Right cardiac atrium (tissue), 5 donors: ENCODE data around the gene PI4K2A. TPM values are rescaled to one million over a fixed set of nuclear protein-coding genes. Genes with fewer than 3 reads are reported as not detected.

ENCODE experiments used
- ATAC-seq, 2 donors: fragments of 200-7000 bp; cut with Tn5 transposase; one replicate each; pipeline versions ENCODE4 v1.8.0 to v1.9.1; 2020; ENCODE audit warnings: moderate library complexity in 2 of 2, mild to moderate bottlenecking in 1 of 2
- DNase-seq, 3 donors: peaks; one replicate each; pipeline ENCODE4 v3.0.0-alpha.2; 2020
- H3K27ac ChIP-seq: one replicate; pipeline ENCODE4 v1.5.1; 2013; ENCODE audit warnings: mild to moderate bottlenecking, low read length, control low read depth, moderate library complexity
- H3K27me3 ChIP-seq: one replicate; pipeline ENCODE4 v1.6.1; 2013; ENCODE audit not compliant: control insufficient read depth, insufficient read depth
- H3K4me1 ChIP-seq: one replicate; pipeline ENCODE4 v1.6.1; 2013; ENCODE audit warnings: low read length; ENCODE audit not compliant: control insufficient read depth, insufficient read depth
- H3K4me3 ChIP-seq: one replicate; pipeline ENCODE4 v1.5.1; 2013; ENCODE audit warnings: low read length, control low read depth
- H3K9me3 ChIP-seq: one replicate; pipeline ENCODE4 v1.6.1; 2013; ENCODE audit warnings: low read length; ENCODE audit not compliant: control insufficient read depth
- WGBS: extraction: QIAGEN DNeasy Blood & Tissue Kit; methylation state at CpG from one replicate; pipeline ENCODE4 v1.1.7; 2013; 5-methylcytosine and 5-hydroxymethylcytosine counted together
- intact Hi-C, 4 donors: fragments of 100-400 bp; cut with DNase I; formaldehyde crosslinking; loops; one replicate each; pipeline versions ENCODE4 v1.11.0 to v1.14.0; 2022 to 2023
- polyA plus RNA-seq: library from polyadenylated mRNA; stranded (reverse); fragments of 200-250 nt; gene quantifications from one replicate; pipeline ENCODE4 v1.2.3, GENCODE V29; 2013
- total RNA-seq, 4 donors: library from RNA; stranded (reverse); fragmentation: NEBNext Ultra II Directional; extraction: Animal tissue kit (Norgen Biotek cat#: 25700); gene quantifications; one replicate each; pipeline ENCODE4 v1.2.1, GENCODE V29; 2021
- donor health status: healthy with polysubstance abuse.
- donor health status: DM: no; HTN: yes; CAD: no.
- donor health status: DM: no; HTN: no; CAD: no.
- donor health status: DM: no; HTN: yes; CAD: no; lungs with severe emphysema.
- donor health status: DM: yes; HTN: yes; CAD: no.

PI4K2A gene
- total and polyA plus RNA-seq, 5 donors, result 9.3 to 14.7 (median 12.4) TPM

DNA sequence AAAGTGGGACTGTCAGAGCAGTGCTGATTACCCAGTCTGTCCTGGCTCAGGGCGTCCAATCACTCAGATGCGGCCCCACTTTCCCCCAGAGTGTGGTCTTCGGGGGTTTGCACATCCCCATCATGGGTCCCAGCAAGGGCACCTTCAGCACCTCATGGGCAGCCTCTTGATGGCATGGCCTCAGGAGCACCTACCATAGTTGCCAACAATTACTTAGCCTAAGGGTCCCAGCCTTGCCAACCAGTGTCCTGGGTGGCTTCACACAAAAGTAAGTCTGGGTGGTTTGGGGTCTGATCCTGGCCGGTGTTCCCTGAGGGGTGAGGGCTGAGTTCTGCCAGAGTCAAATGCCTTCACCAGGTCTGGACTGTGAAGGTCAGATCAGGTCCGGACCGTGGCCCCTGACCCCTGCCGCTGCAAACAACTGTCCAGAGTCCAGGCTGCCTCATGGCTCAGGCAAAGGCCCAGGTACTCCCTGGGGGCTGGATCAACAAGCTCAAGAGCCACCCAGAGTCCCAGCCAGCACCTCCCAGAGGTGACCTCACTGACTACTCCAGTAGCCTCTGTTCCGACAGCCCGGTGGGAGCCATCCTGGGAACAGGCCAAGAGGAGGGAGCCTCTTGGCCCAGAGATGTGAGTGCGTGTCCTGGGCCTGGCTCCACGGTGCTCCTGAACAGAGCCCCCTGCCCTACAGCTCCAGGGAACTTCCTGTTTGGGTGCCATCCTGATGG, 66.8 kb downstream of the PI4K2A start:
- no peaks in the 10 kb centered on the region for H3K27me3 ChIP-seq
- intact Hi-C loops, result no loop called here
- no peak for DNase-seq
- no peaks in the 10 kb centered on the region for H3K9me3 ChIP-seq
- WGBS, result 74% methylated on average over 11 of the region's 11 CpGs
- no peak for ATAC-seq
- no peak overlapping the region for H3K27ac ChIP-seq
- H3K4me1 ChIP-seq, result no peaks in the 10 kb centered on the region
- H3K4me3 ChIP-seq, result no peak overlapping the region

DNA sequence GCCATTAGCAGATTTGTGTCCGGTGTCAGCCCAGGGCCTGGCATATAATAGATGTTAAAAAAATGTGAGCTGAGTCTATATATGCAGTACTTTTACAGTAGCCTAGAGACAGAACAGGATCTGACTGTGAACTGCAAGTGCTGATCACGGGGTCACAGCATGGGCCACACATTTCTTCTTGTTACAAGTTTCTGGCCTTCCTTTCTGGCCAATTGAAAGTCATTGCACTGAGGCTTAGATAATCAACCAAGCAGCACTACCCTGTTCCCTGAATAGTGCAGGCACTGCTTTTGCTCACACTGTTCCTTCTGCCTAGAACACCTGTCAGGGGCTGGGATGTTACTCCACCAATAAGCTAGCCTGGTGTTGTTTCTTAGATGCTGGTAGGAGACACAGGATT, 67.7 kb downstream of the PI4K2A start:
- H3K9me3 ChIP-seq, result no peaks in the 10 kb centered on the region
- 82% methylated on average over 2 of the region's 2 CpGs for WGBS
- H3K27me3 ChIP-seq, result no peaks in the 10 kb centered on the region
- H3K27ac ChIP-seq, result no peak overlapping the region
- no peak for DNase-seq
- intact Hi-C loops, result no loop called here
- no peak for ATAC-seq
- peaks cover 4% of the 10 kb centered on the region for H3K4me1 ChIP-seq
- no peak overlapping the region for H3K4me3 ChIP-seq

- 37% methylated on average over 18 of the region's 18 CpGs for WGBS
- Histone ChIP-seq H3K4me1 (peaks cover 4% of the 10 kb centered on the region), H3K9me3 (no peaks in the 10 kb centered on the region), H3K27ac (no peak overlapping the region), H3K27me3 (no peaks in the 10 kb centered on the region), H3K4me3 (no peak overlapping the region)
- peak; percentile 62 to 90 (median 81) for DNase-seq
- intact Hi-C loops, result no loop called here
- ATAC-seq, result peak; percentile 15 to 30
Measured at GRCh38 chr10:97708976-97709946, 68.8 kb downstream of the PI4K2A start.

- Histone ChIP-seq H3K27ac (peak overlapping the region; percentile 8), H3K4me3 (no peak overlapping the region), H3K27me3 (no peaks in the 10 kb centered on the region), H3K9me3 (no peaks in the 10 kb centered on the region), H3K4me1 (peaks cover 4% of the 10 kb centered on the region)
- ATAC-seq, result no peak
- no peak for DNase-seq
- intact Hi-C loops, result no loop called here
- 71% methylated on average over 9 of the region's 9 CpGs for WGBS
Measured at GRCh38 chr10:97711640-97712572, 71.4 kb downstream of the PI4K2A start.

- Histone ChIP-seq H3K4me3 (peak within 1 kb of the TSS; percentile 51), H3K27ac (peak within 1 kb of the TSS; percentile 78), H3K9me3 (no peaks in the 10 kb centered on the region), H3K27me3 (no peaks in the 10 kb centered on the region), H3K4me1 (peaks cover 6% of the 10 kb centered on the region)
- under 1% methylated on average over 37 of the region's 37 CpGs for WGBS
- intact Hi-C loops, result no loop called here
- ATAC-seq (peak; percentile 56 to 60), DNase-seq (peak; percentile 83 to 93 (median 92))
Measured at GRCh38 chr10:97713339-97713825, 72.9 kb downstream of the PI4K2A start, which contains the start of gene MARVELD1. TSS of gene MARVELD1 (plus strand) at chr10:97713730. CDS start at chr10:97713877, 147 bp downstream.

GRCh38 chr10:97713826-97714400, 73.4 kb downstream of the PI4K2A start:
- peaks cover 11% of the 10 kb centered on the region for H3K4me1 ChIP-seq
- peak; percentile 73 to 92 (median 90) for DNase-seq
- under 1% methylated on average over 69 of the region's 69 CpGs for WGBS
- no peaks in the 10 kb centered on the region for H3K9me3 ChIP-seq
- intact Hi-C loops, result no loop called here
- peak overlapping the region; percentile 78 for H3K27ac ChIP-seq
- ATAC-seq, result peak; percentile 67 to 68
- peak overlapping the region; percentile 51 for H3K4me3 ChIP-seq
- H3K27me3 ChIP-seq, result no peaks in the 10 kb centered on the region

GRCh38 chr10:97714401-97715258, 74.2 kb downstream of the PI4K2A start:
- H3K9me3 ChIP-seq, result no peaks in the 10 kb centered on the region
- H3K27ac ChIP-seq, result peak overlapping the region; percentile 78
- peak; percentile 87 to 94 (median 93) for DNase-seq
- H3K4me3 ChIP-seq, result peak overlapping the region; percentile 51
- WGBS, result 2% methylated on average over 74 of the region's 74 CpGs
- peak; percentile 82 to 83 for ATAC-seq
- intact Hi-C loops, result no loop called here
- H3K27me3 ChIP-seq, result no peaks in the 10 kb centered on the region
- peaks cover 14% of the 10 kb centered on the region for H3K4me1 ChIP-seq

DNA sequence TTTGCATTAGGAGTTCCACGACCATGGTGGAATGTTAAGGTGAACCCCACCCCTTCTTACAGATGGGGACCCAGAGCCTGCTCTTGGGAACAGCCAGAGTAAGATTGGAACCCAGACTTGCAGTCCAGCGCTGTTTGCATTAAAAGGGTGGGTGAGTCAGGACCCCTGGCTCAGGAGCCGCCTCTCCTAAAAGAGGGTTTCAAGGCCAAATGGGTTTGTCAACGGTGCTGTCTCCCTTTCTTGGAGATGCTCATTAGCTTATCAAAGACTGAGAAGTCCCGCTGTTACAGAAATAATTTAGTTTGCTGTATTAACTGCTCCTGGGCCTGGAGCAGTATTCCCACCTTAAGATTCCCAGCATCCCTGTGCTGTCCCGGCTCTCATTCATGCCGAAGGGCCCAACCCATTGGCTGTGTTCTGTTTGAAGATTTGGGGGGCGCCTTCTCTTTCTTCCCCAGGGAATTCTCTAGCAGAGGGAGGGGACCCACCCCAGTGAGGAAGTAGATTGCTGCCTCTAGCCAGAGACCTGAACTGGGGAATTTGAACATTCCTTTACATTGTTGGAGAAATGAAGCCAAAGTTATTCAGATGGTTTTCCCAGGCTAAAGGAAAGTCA, 74.9 kb downstream of the PI4K2A start:
- WGBS, result 45% methylated on average over 8 of the region's 8 CpGs
- H3K4me1 ChIP-seq, result peaks cover 14% of the 10 kb centered on the region
- H3K27ac ChIP-seq, result peak overlapping the region; percentile 78
- H3K9me3 ChIP-seq, result no peaks in the 10 kb centered on the region
- intact Hi-C loops, result no loop called here
- no peaks in the 10 kb centered on the region for H3K27me3 ChIP-seq
- no peak for DNase-seq
- peak overlapping the region; percentile 51 for H3K4me3 ChIP-seq
- no peak for ATAC-seq

- intact Hi-C loops, result no loop called here
- 88% methylated on average over 7 of the region's 7 CpGs for WGBS
Measured at GRCh38 chr10:97717627-97718026, 77.2 kb downstream of the PI4K2A start.

More at GRCh38 chr10:97717627-97718026, 77.2 kb downstream of the PI4K2A start:
- no peak overlapping the region for H3K4me3 ChIP-seq
- H3K9me3 ChIP-seq, result no peaks in the 10 kb centered on the region
- peaks cover 14% of the 10 kb centered on the region for H3K4me1 ChIP-seq
- no peak for DNase-seq
- H3K27me3 ChIP-seq, result no peaks in the 10 kb centered on the region
- no peak overlapping the region for H3K27ac ChIP-seq
- ATAC-seq, result no peak
